Endothelial cell of coronary artery (primary cell): ENCODE results near the gene MTCH1. TPM values are rescaled to one million over a fixed set of nuclear protein-coding genes. Genes with fewer than 3 reads are reported as not detected.

Experiments
- total RNA-seq: library from RNA; depleted of rRNA; stranded (reverse); fragments of >200 nt; gene quantifications from 2 replicates; pipeline ENCODE4 v1.2.3, GENCODE V29; 2014

Gene MTCH1
- 270 and 308 TPM in 2 replicates for total RNA-seq

GRCh38 chr6:36985808-36986703 lies at the start of gene MTCH1:
MTCH1 (minus strand) TSS chr6:36986196; CDS start chr6:36986173, 23 bp downstream.

GRCh38 chr6:37005061-37005810 lies 19.2 kb upstream of the MTCH1 start, which contains the start of gene FGD2:
FGD2 (plus strand) TSS chr6:37005655; CDS start chr6:37005818, 163 bp downstream.

GRCh38 chr6:36954262-36954931 lies 31.6 kb downstream of the MTCH1 start, which contains the start of gene PI16:
PI16 (plus strand) TSS chr6:36954738; CDS start chr6:36954761, 23 bp downstream.

Other genes with a start within 250 kb of the MTCH1 start
- 11.8 and 15.2 TPM in 2 replicates for gene CPNE5, start 146.8 kb downstream of the MTCH1 start, total RNA-seq
- gene PPIL1, start 111.4 kb downstream of the MTCH1 start, total RNA-seq = 28.0 and 38.3 TPM in 2 replicates
- 23.7 and 25.1 TPM in 2 replicates for gene C6orf89, start 100.2 kb downstream of the MTCH1 start, total RNA-seq
- under 0.01 and 3.5 TPM in 2 replicates for gene PI16, start 31.5 kb downstream of the MTCH1 start, total RNA-seq
- gene FGD2, start 19.5 kb upstream of the MTCH1 start, total RNA-seq = not detected in 2 replicates
- gene PIM1, start 184.0 kb upstream of the MTCH1 start, total RNA-seq = 1.4 and 3.6 TPM in 2 replicates